Neuronal stem cell (in vitro differentiated cells): ENCODE measurements around the gene HEXD.
A peak's percentile ranks its signal among the peaks of the same experiment; 100 is the strongest.
"Not testable (repeated sequence)": the region's sequence is repeated elsewhere in the genome, so short reads cannot be mapped to it uniquely, and the experiment has no call there.

ENCODE experiments used
- DNase-seq: peaks from one replicate; pipeline ENCODE4 v3.0.0-alpha.2; 2013; ENCODE audit warnings: low spot score
- H2AFZ ChIP-seq: one replicate; pipeline ENCODE4 v1.6.1; 2013; ENCODE audit warnings: mild to moderate bottlenecking, low read length, inconsistent platforms
- H2AK5ac ChIP-seq: 2 replicates; pipeline ENCODE4 v1.6.1; 2013; ENCODE audit warnings: low read depth, mild to moderate bottlenecking, inconsistent platforms, low read length, moderate library complexity, mixed read lengths
- H2BK120ac ChIP-seq: 2 replicates; pipeline ENCODE4 v1.6.1; 2013; ENCODE audit warnings: low read depth, mild to moderate bottlenecking, inconsistent platforms, low read length, moderate library complexity, mixed read lengths
- H2BK12ac ChIP-seq: one replicate; pipeline ENCODE4 v1.6.1; 2013; ENCODE audit warnings: low read length, inconsistent platforms
- H2BK15ac ChIP-seq: 2 replicates; pipeline ENCODE4 v1.6.1; 2013; ENCODE audit warnings: mild to moderate bottlenecking, low read length, inconsistent platforms, mixed read lengths
- H2BK5ac ChIP-seq: one replicate; pipeline ENCODE4 v1.6.1; 2013; ENCODE audit warnings: inconsistent platforms, mild to moderate bottlenecking, low read length, moderate library complexity
- H3K14ac ChIP-seq: one replicate; pipeline ENCODE4 v1.6.1; 2013; ENCODE audit warnings: low read length, inconsistent platforms
- H3K18ac ChIP-seq: 2 replicates; pipeline ENCODE4 v1.6.1; 2013; ENCODE audit warnings: low read length, inconsistent platforms
- H3K23ac ChIP-seq: 2 replicates; pipeline ENCODE4 v1.6.1; 2013; ENCODE audit warnings: low read depth, mild to moderate bottlenecking, mixed read lengths, low read length, inconsistent platforms; ENCODE audit not compliant: poor library complexity
- H3K27ac ChIP-seq: replicated peaks from 3 replicates; pipeline ENCODE4 v1.5.1; 2013; ENCODE audit warnings: low read length, inconsistent platforms
- H3K27me3 ChIP-seq, 3 experiments: 2 replicates each; pipeline ENCODE4 v1.6.1; 2013; ENCODE audit warnings: low read length in 3 of 3, mild to moderate bottlenecking in 2 of 3, inconsistent platforms in 1 of 3, low read depth in 1 of 3, mixed read lengths in 1 of 3, moderate library complexity in 1 of 3; ENCODE audit not compliant: control insufficient read depth in 3 of 3, insufficient read depth in 3 of 3
- H3K36me3 ChIP-seq, 2 donors: replicated peaks in 1 of 2; 2 replicates each; pipeline ENCODE4 v1.6.1; 2013; ENCODE audit warnings: low read length in 2 of 2; ENCODE audit not compliant: control insufficient read depth in 2 of 2, insufficient read depth in 2 of 2
- H3K4ac ChIP-seq: 2 replicates; pipeline ENCODE4 v1.6.1; 2013; ENCODE audit warnings: inconsistent platforms, mild to moderate bottlenecking, low read length, moderate library complexity
- H3K4me1 ChIP-seq, 2 donors: 1 replicate in 1 of 2; 2 replicates in 1 of 2; pipeline ENCODE4 v1.6.1; 2013; ENCODE audit warnings: low read length in 2 of 2, low read depth in 1 of 2; ENCODE audit not compliant: control insufficient read depth in 2 of 2, insufficient read depth in 1 of 2
- H3K4me2 ChIP-seq: one replicate; pipeline ENCODE4 v1.6.1; 2013; ENCODE audit warnings: mild to moderate bottlenecking, low read length, inconsistent platforms; ENCODE audit not compliant: insufficient read depth, poor library complexity, severe bottlenecking
- H3K4me3 ChIP-seq, 2 donors: 2 replicates each; pipeline ENCODE4 v1.5.1; 2013; ENCODE audit warnings: low read length in 2 of 2, mild to moderate bottlenecking in 2 of 2, inconsistent platforms in 1 of 2, moderate library complexity in 1 of 2
- H3K79me1 ChIP-seq: one replicate; pipeline ENCODE4 v1.6.1; 2013; ENCODE audit warnings: low read depth, mild to moderate bottlenecking, inconsistent platforms, low read length, moderate library complexity
- H3K9ac ChIP-seq: one replicate; pipeline ENCODE4 v1.6.1; 2013; ENCODE audit warnings: mild to moderate bottlenecking, low read depth, low read length, inconsistent platforms; ENCODE audit not compliant: poor library complexity
- H3K9me3 ChIP-seq, 2 donors: replicated peaks in 1 of 2; 2 replicates each; pipeline versions ENCODE3 to v1.6.1; 2013; ENCODE audit warnings: low read length in 2 of 2, mild to moderate bottlenecking in 2 of 2, inconsistent platforms in 1 of 2, low read depth in 1 of 2, mixed read lengths in 1 of 2, moderate library complexity in 1 of 2; ENCODE audit not compliant: control insufficient read depth in 2 of 2, insufficient read depth in 1 of 2
- H4K8ac ChIP-seq: one replicate; pipeline ENCODE4 v1.6.1; 2013; ENCODE audit warnings: low read depth, mild to moderate bottlenecking, inconsistent platforms, low read length, moderate library complexity
- H4K91ac ChIP-seq: one replicate; pipeline ENCODE4 v1.6.1; 2013; ENCODE audit warnings: low read length, low read depth, mild to moderate bottlenecking, inconsistent platforms; ENCODE audit not compliant: poor library complexity
- WGBS, 2 donors: extraction: QIAGEN DNeasy Blood & Tissue Kit; methylation state at CpG; one replicate each; pipeline ENCODE4 v1.1.7; 2013; ENCODE audit warnings: missing lambda C conversion rate in 2 of 2, mixed read lengths in 1 of 2; ENCODE audit not compliant: insufficient read length in 2 of 2, insufficient replicate concordance in 1 of 2; ENCODE audit errors: extremely low coverage in 2 of 2; 5-methylcytosine and 5-hydroxymethylcytosine counted together

HEXD gene

GRCh38 chr17:82371333-82372248 lies 46.6 kb upstream of the HEXD start, which contains the start of gene UTS2R:
TSS of gene UTS2R (plus strand) at chr17:82371765. CDS start at chr17:82374325, 2,560 bp downstream.
- no CpG with 5 or more reads among the region's 109 CpGs for WGBS, 2 donors
- no peak within 1 kb of the TSS for H3K27ac ChIP-seq

DNA sequence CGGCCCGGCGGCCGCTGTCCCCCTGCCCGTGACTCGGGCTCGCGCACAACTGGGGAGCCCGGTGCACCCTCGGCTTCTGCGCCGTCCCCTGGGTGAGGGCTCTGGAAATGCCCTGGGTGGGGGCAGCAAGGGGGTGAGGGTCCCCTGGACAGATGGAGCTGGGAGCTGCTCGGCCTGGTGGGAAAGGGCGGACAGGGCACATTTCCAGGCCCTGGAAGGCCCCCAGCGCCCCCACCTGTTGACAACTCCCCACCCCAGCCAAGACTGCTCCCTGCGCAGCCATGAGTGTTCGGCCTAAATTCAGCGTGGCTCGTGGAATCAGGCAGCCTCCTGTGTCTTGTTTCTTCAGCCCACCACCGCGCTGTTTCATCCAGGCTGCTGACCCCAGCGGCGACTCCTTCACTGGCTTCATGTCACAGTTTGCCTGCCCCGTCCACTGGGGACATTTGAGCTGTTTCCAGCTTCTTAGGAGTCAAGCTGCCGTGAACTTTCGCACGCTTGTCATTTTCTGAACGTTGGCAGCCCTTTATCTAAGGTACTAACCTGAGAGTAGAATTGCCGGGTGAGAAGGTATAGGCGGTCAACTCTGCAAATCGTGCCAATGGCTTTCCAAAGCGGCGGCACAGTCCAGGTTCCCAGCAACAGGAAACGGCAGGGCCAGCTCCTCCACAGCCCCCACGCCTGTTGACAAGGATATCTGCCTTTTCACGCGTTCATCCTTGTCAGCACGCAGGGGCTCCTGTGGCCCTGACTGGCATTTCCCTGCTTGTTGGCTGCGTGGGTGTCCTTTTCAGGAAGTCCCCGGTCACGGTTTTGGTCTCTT lies 45.7 kb upstream of the HEXD start:
- H3K27me3 ChIP-seq: peaks cover 6 to 39% (median 37%) of the 10 kb centered on the region in 3 experiments
- H2BK120ac ChIP-seq: no peak overlapping the region
- H3K14ac ChIP-seq: peak overlapping the region; percentile 56
- peak overlapping the region; percentile 20 for H3K23ac ChIP-seq
- H3K4ac ChIP-seq: no peak overlapping the region
- DNase-seq: no peak
- no peaks in the 10 kb centered on the region for H3K36me3 ChIP-seq
- no peak overlapping the region for H3K9ac ChIP-seq
- no peak overlapping the region for H4K91ac ChIP-seq
- no CpG with 5 or more reads among the region's 41 CpGs for WGBS, 2 donors
- peak overlapping the region; percentile 89 for H3K4me2 ChIP-seq
- no peak overlapping the region for H3K4me3 ChIP-seq
- peak overlapping the region; percentile 70 for H2AK5ac ChIP-seq
- peaks cover 7 to 16% of the 10 kb centered on the region in 2 donors for H3K4me1 ChIP-seq
- peak overlapping the region; percentile 67 for H2AFZ ChIP-seq
- peak overlapping the region; percentile 96 for H3K18ac ChIP-seq
- peaks cover 3 to 5% of the 10 kb centered on the region in 2 donors for H3K9me3 ChIP-seq
- peak overlapping the region; percentile 14 for H2BK12ac ChIP-seq
- peak overlapping the region; percentile 75 for H2BK5ac ChIP-seq
- no peak overlapping the region for H3K27ac ChIP-seq
- peak overlapping the region; percentile 75 for H2BK15ac ChIP-seq
- H4K8ac ChIP-seq: no peak overlapping the region
- peaks cover 8% of the 10 kb centered on the region for H3K79me1 ChIP-seq

More at GRCh38 chr17:82371333-82372248, 46.6 kb upstream of the HEXD start, which contains the start of gene UTS2R:
- H2BK12ac ChIP-seq: peak within 1 kb of the TSS; percentile 22
- peak within 1 kb of the TSS; percentile 75 for H2BK15ac ChIP-seq
- peaks cover 8% of the 10 kb centered on the region for H3K79me1 ChIP-seq
- H3K18ac ChIP-seq: peak within 1 kb of the TSS; percentile 96
- H3K4me2 ChIP-seq: peak within 1 kb of the TSS; percentile 89
- peak within 1 kb of the TSS; percentile 67 for H2AFZ ChIP-seq
- peak within 1 kb of the TSS; percentile 20 for H3K23ac ChIP-seq
- no peak for DNase-seq
- H2AK5ac ChIP-seq: peak within 1 kb of the TSS; percentile 70
- H3K9ac ChIP-seq: peak within 1 kb of the TSS; percentile 77
- H3K4me3 ChIP-seq: peak within 1 kb of the TSS; percentile 13 to 62
- H3K36me3 ChIP-seq: no peaks in the 10 kb centered on the region
- H4K91ac ChIP-seq: no peak within 1 kb of the TSS
- H3K9me3 ChIP-seq: peaks cover 3 to 5% of the 10 kb centered on the region in 2 donors
- peaks cover 6 to 39% (median 37%) of the 10 kb centered on the region in 3 experiments for H3K27me3 ChIP-seq
- H3K4ac ChIP-seq: no peak within 1 kb of the TSS
- no peak within 1 kb of the TSS for H4K8ac ChIP-seq
- H2BK5ac ChIP-seq: peak within 1 kb of the TSS; percentile 75
- peak within 1 kb of the TSS; percentile 56 for H3K14ac ChIP-seq
- no peak within 1 kb of the TSS for H2BK120ac ChIP-seq
- H3K4me1 ChIP-seq: peaks cover 7 to 16% of the 10 kb centered on the region in 2 donors

- DNase-seq, H3K14ac ChIP-seq, H3K9ac ChIP-seq, H2AFZ ChIP-seq, H3K23ac ChIP-seq, H3K4me3 ChIP-seq, H4K8ac ChIP-seq, H3K79me1 ChIP-seq, H2BK120ac ChIP-seq, H4K91ac ChIP-seq, H3K4ac ChIP-seq, H3K18ac ChIP-seq, H2AK5ac ChIP-seq, H3K4me2 ChIP-seq, H3K36me3 ChIP-seq, H2BK15ac ChIP-seq, H3K27ac ChIP-seq, H3K9me3 ChIP-seq, H2BK12ac ChIP-seq: not testable (repeated sequence)
- Histone ChIP-seq H3K27me3 (peaks cover 6 to 39% (median 37%) of the 10 kb centered on the region in 3 experiments), H3K4me1 (peaks cover 9 to 16% of the 10 kb centered on the region in 2 donors), H2BK5ac (peak overlapping the region; percentile 75)
- no CpG with 5 or more reads among the region's 10 CpGs for WGBS, 2 donors
Measured at GRCh38 chr17:82373072-82373452, 45.1 kb upstream of the HEXD start.
